Astrocyte of the spinal cord (primary cell): ENCODE results near the gene SLC6A16.

Experiments
- DNase-seq: peaks from one replicate; pipeline ENCODE4 v3.0.0; 2011; ENCODE audit warnings: low read depth, low spot score
- H3K4me3 ChIP-seq: 2 replicates; pipeline ENCODE4 v1.5.1; 2011; ENCODE audit warnings: low read depth, mild to moderate bottlenecking, low read length, moderate library complexity
- CTCF ChIP-seq: IDR thresholded peaks from 2 replicates; pipeline ENCODE4 v1.5.1; 2012; ENCODE audit warnings: low read depth, mild to moderate bottlenecking, low read length, inconsistent platforms
- in situ Hi-C: cut with HindIII; loops from 2 replicates; pipeline ENCODE4 v1.10.0; 2017; ENCODE audit warnings: low sequenced_read_pairs

Gene SLC6A16

GRCh38 chr19:49357186-49357585 is 32.2 kb upstream of the SLC6A16 start:
- no peak overlapping the region for H3K4me3 ChIP-seq
- no peak for TF ChIP-seq CTCF
- in situ Hi-C loops, result no loop called here
- DNase-seq, result no peak

GRCh38 chr19:49356382-49356781 is 31.4 kb upstream of the SLC6A16 start:
- in situ Hi-C loops, result no loop called here
- DNase-seq, result no peak
- no peak overlapping the region for H3K4me3 ChIP-seq
- no peak for TF ChIP-seq CTCF

GRCh38 chr19:49355909-49356353 is 30.9 kb upstream of the SLC6A16 start:
- no peak for TF ChIP-seq CTCF
- DNase-seq, result no peak
- H3K4me3 ChIP-seq, result no peak overlapping the region
- in situ Hi-C loops, result no loop called here

- in situ Hi-C loops, result no loop called here
- no peak for DNase-seq
- no peak overlapping the region for H3K4me3 ChIP-seq
- no peak for TF ChIP-seq CTCF
These were observed 24.6 kb upstream of the SLC6A16 start for GRCh38 chr19:49349567-49349966.

- H3K4me3 ChIP-seq, result no peak overlapping the region
- no peak for TF ChIP-seq CTCF
- in situ Hi-C loops, result no loop called here
- no peak for DNase-seq
These were observed 23.6 kb upstream of the SLC6A16 start for GRCh38 chr19:49348305-49349189.

- in situ Hi-C loops, result no loop called here
- DNase-seq, result peak; percentile 59
- no peak overlapping the region for H3K4me3 ChIP-seq
- peak; percentile 20 for TF ChIP-seq CTCF
These were observed 22.8 kb upstream of the SLC6A16 start for GRCh38 chr19:49347835-49348234.
